NK-92 (cell line): ENCODE results near the gene RFNG.
"Not testable (repeated sequence)": the region's sequence is repeated elsewhere in the genome, so short reads cannot be mapped to it uniquely, and the experiment has no call there.

Source experiments
- DNase-seq: peaks from one replicate; lab custom pipeline; 2025; ENCODE audit not compliant: unreplicated experiment; lab: John Stamatoyannopoulos, UW

The RFNG gene

GRCh38 chr17:82046903-82047302, 4.7 kb downstream of the RFNG start:
- DNase-seq, result no peak

GRCh38 chr17:82045936-82046484, 5.6 kb downstream of the RFNG start:
- no peak for DNase-seq

- DNase-seq, result no peak
These were observed 8.1 kb downstream of the RFNG start for GRCh38 chr17:82043507-82043906.

- no peak for DNase-seq
These were observed 9.0 kb downstream of the RFNG start for GRCh38 chr17:82042649-82043048.

- no peak for DNase-seq
These were observed 10.3 kb downstream of the RFNG start for GRCh38 chr17:82041144-82041814.

GRCh38 chr17:82039695-82040299, 11.8 kb downstream of the RFNG start:
- no peak for DNase-seq

GRCh38 chr17:82038796-82039409, 12.7 kb downstream of the RFNG start:
- DNase-seq, result not testable (repeated sequence)

GRCh38 chr17:82037889-82038195, 13.8 kb downstream of the RFNG start:
- DNase-seq, result no peak

GRCh38 chr17:82037092-82037888, 14.3 kb downstream of the RFNG start, which contains the start of gene DCXR:
TSS of gene DCXR (minus strand) at chr17:82037697. CDS start at chr17:82037682, 15 bp downstream.
- peak; percentile 59 for DNase-seq

GRCh38 chr17:82036634-82037091, 14.9 kb downstream of the RFNG start:
- DNase-seq, result no peak

- no peak for DNase-seq
These were observed 15.5 kb downstream of the RFNG start for GRCh38 chr17:82035956-82036633.

- no peak for DNase-seq
These were observed 16.1 kb downstream of the RFNG start for GRCh38 chr17:82035488-82035887.

GRCh38 chr17:82034371-82035011, 17.1 kb downstream of the RFNG start:
- no peak for DNase-seq

GRCh38 chr17:82033359-82034085, 18.1 kb downstream of the RFNG start:
- no peak for DNase-seq

- no peak for DNase-seq
These were observed 19.6 kb downstream of the RFNG start for GRCh38 chr17:82031885-82032627.

GRCh38 chr17:82031303-82031884, 20.2 kb downstream of the RFNG start, which contains the start of gene RAC3:
TSS of gene RAC3 (plus strand) at chr17:82031678. CDS start at chr17:82031762, 84 bp downstream.
- no peak for DNase-seq

- no peak for DNase-seq
These were observed 20.9 kb downstream of the RFNG start for GRCh38 chr17:82030470-82031302.
